ENCODE measurements around the gene MBD5.

The MBD5 gene

GRCh38 chr2:148486655-148487054, 465.8 kb downstream of the MBD5 start:
- DNase-seq: no peak

DNA sequence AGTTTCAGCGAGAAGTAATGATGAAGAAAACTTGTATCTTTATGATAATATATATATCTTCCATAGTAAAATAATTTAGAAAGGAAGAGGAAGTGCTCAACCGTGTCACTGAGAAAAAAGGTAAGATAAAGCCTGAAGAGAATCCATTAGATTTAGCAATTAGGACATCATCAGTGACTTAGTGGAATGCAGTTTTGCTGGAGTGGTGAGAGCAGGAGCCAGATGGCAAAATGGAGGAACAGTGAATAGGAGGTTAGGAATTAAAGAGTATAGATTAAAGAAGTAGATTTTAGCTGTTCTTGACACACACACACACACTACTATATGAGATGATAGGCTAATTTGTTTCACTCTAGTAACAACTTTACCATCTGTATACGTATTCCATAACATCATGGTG, 466.5 kb downstream of the MBD5 start:
- no peak for DNase-seq

GRCh38 chr2:148490840-148491439, 470.0 kb downstream of the MBD5 start:
- no peak for DNase-seq

GRCh38 chr2:148493822-148494563, 473.1 kb downstream of the MBD5 start:
- DNase-seq: no peak

DNA sequence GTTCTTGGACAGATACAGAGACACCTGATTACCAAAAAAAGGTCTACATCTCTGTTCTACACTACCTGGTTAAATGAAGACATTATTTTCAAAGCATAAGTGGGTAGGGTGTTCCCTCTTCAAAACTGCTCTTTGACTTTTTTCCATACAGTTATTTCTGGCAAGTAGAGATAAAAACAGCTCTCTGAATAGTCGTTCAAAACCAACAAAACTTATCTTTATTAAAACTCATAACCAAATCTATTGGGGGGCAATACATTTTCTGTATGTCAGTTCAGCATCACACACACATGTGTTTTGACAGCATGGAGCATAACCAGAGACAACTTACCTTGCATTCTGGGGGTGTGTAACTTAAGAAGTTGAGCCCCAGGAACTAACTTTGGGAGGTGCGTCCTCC, 474.7 kb downstream of the MBD5 start:
- DNase-seq: no peak

DNA sequence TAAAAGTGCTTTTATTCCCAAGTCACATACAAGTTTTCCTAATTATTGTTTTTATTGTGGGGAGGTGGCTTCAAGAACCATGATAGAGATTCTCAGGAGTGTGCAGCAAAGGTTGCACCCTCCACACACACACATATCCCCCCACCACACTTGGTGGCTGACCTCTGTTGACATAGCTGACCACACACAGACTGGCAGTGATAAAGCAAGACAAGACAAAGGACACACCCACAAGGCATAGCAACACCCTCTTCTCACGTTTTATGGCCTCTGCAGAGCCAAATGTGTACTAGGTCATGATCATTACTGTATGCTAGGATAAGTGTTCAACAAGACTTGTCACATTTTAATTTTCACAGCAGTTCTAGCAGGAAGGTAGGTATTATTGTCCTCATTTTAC, 480.7 kb downstream of the MBD5 start:
- DNase-seq: no peak

DNA sequence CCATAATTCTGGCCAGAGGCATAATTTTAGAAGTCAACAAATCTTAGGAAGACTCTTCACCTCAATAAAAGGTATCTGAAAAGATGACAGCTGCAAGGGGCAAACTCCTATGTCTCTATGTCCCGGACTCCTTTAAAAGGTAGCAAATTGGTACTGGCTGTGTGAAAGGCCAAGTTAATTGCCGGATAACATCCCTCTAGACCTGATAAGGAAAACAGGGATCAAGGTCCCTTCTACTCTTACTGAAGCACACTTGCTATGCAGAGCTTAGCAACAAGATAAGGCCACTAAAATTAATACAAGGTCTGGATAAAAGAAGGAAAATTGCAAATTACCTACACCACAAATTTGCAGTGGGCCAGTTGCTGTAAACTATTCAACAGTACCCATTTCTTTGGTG, 482.6 kb downstream of the MBD5 start:
- DNase-seq: no peak

DNA sequence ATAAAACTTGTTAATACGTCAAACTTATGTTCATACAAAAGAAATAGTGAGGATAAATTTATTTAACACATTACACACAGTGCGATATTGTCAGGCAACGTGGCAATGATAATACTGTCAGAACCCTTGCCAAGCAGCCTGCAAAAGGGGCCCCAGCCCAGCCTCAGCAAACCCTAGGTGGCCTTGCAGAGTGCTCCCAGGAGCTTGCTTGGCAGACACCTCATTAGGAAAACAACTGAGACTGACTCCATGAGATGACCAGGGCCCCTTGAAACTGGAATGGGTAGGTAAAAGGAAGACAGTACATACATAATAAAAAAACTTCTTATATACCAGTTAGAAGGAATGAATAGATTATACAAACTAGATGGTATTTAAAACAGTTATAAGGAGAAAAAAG, 487.1 kb downstream of the MBD5 start:
- DNase-seq: no peak

GRCh38 chr2:148508878-148509287, 488.0 kb downstream of the MBD5 start:
- DNase-seq: no peak

DNA sequence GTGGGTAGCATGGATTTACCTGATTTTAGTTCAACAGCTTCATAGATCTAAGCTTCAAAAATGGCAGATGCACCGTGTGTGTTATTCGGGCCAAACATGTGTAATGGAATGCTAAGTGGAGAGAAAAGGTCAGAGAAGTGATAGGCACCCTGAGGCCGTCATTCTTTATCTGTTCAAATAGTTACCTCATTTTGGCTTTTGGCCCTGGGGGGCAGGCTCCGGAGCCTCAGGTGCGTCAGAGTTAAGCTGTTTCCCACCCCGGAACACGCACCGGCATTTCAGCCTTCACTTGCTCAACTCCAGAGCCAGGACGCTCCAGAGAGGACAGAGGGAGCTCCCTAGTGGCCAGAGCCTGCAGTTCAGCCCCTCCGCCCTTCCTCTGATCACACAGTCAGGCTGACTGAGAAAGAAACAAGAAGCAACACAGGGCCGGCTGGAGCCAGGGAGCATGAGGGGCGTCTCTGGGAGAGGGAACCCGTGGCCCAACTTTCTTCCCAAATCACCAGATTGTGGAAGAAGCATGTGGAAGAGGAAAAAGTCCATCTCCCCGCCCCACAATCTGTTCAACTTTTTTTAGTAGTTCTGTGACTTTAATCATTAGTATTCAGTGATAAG, 488.5 kb downstream of the MBD5 start:
- DNase-seq: peak; percentile 84 to 85

- no peak for DNase-seq
Measured at GRCh38 chr2:148511883-148512282, 491.0 kb downstream of the MBD5 start.

DNA sequence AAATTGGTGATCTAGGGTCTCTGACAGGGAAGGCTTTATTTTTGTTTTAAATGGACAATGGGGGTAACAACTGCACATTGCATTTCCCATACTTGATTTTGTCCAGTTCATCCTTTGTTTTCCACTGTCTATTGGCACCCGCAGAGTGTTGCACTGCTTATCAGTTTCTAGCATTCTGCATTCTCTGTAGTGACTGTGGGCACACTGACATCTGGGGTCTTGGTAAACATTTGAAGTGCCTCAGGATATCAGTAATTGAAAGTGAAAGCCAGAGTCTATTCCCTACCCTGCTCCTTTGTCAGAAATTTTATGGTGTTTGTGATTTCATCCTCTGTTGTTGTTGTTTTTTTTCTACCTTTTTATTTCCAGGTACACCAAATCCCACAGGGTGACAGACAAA, 491.6 kb downstream of the MBD5 start:
- no peak for DNase-seq

GRCh38 chr2:148513427-148513826, 492.5 kb downstream of the MBD5 start:
- no peak for DNase-seq

GRCh38 chr2:148515120-148515519, 494.2 kb downstream of the MBD5 start:
- no peak for DNase-seq

GRCh38 chr2:148515976-148516375, 495.1 kb downstream of the MBD5 start:
- DNase-seq: no peak

DNA sequence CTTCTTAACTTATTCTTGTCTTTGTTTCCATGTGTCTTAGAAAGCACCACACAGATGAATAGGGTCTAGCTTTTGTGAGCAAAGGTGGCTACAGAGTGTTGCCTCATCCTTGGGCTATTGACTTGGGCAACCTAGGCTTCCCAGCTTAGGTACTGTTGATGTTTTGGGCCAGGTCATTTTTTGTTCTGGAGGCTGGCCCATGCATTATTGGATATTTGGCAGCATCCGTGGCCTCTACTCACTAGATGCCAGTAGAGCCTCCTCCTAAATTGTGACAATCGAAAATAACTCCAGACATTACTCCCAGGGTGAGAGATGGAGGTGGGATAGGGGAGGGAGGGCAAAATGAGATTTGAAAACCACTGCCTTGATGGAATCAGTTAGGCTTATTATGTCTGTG, 496.4 kb downstream of the MBD5 start:
- no peak for DNase-seq

DNA sequence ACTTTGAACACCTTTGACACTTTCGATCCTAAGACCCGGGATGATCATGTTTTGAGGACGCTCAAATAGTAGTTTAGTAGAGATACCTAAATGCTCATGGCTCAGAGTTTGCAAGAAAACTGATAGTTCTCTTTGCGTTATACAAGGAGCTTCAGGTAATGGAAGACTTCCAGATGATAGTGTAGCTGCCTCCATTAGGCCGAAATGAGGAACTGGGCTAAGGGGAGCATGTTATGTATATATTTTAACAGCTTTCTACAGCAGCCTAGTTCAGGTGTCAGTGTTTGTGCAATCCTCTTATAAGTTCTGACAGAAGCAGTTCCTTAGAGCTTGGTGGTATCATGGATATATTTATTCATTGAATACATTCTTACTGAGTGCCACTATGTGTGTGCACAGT, 496.9 kb downstream of the MBD5 start:
- DNase-seq: no peak

DNA sequence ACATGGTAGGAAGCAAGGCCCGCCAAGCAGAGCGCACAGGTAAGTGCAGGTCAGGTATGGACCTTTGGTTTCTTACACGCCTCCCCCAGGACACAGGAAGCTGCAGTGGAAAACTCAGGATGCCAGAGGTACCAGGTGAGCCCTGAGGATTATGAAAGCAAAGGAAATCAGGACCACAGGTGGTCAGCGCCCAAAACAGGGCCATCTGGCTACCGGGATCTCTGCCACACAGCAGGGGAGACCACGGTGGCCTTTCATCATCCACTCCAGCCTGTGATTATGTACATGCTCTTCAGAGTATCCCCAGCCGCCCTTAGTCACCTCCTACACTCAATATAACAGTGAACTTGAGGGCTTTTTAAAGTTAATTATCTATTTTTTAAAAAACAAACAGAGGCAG, 498.1 kb downstream of the MBD5 start:
- no peak for DNase-seq

DNA sequence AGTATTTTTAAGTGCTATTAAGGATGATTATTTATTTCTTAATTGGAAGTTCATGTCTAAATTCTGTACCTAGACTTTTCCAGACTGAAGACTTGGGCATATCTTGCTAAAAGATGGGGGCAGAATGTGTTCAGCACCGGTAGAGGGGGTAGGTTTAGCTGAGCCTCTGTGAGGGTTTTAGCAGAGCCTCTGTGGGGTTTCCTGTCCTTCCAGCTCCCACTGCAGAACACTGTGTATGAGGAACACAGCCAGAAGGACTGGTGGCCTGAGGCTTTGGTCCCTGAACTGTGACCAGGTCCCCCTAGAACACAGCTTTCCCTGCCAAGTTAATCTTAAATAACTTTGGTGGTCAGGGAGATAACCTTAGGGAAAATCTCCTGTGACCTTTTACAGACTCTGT, 500.3 kb downstream of the MBD5 start:
- DNase-seq: no peak

GRCh38 chr2:148523315-148523714, 502.4 kb downstream of the MBD5 start:
- no peak for DNase-seq

DNA sequence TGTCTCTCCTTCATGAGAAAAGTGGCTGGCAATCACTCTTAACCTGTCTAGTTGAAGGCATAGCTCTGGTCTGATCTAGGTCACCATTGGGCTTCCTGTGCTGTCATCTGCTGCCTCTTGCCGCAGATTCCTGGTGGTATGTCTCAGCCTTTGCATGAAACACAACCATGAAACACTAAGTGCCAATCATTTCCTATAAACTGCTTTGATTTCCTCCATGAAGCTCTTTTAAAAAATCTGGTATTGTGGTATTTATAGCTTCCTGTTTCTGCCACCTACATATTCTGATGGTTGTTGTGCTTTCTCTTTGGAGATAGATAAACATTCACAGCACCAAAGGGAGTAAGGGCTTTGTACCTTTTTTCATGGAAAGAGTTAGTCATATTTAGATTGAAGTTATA, 503.6 kb downstream of the MBD5 start:
- DNase-seq: no peak

DNA sequence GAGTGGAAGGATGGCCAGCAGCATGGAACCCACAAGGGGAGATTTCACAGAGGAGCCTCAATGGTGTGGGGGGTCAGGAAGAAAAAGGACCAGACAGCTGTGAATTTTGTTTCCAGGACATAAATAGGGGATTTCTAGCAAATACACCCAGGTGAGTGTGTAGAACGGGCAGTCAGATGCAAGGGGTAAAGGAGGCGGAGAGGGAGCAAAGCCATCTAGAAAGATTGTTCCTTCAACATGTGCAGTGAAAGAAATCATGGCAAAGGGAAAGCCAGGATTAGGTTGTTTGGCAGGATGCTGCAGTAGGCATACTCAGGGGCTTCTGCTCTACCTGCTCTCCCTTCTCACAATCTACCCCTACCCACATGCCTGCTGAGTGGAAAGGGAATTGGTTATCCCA, 504.2 kb downstream of the MBD5 start:
- no peak for DNase-seq

DNA sequence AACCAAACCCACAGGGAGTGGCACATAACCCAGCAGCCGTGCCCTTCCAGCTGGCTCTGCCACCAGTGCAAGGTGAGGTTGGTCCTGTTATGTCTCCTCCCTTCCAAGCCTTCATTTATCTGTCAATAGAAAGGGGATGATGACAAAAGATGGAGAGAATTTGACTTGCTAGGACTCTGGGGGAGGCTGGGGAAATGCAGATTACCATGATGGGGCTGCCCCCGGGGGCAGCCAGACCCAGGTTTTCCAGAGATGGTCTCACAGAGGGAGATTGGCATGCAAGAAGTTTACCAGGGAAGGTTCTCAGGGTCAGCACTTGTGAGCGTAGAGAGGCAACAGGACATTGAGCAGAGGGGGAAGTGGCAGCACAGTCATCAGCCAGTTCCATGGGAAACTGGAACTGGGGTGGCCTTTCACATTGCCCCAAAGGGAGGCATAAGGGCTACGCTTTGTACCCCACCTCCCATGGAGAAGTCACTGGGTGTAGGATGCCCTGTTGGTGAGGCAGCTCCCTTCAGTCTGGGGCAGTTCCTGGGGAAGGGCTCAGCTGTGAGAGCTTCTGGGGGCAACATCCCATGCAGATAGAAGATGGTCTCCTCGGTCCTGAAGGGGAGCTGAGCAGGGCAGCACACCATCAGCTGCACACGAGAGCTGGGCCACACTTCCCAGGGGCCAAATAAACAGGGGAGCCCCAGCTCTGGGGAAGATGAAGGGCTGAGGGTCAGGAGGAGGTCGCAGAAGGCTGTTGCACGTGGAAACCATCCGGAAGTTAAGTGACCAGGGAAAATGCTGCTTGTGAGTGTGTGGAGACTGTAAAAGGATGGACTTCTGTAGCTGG, 505.8 kb downstream of the MBD5 start:
- DNase-seq: no peak
